Frontal cortex (tissue), 4 donors: ENCODE measurements around the gene SPOPL. TPM values are rescaled to one million over a fixed set of nuclear protein-coding genes. Genes with fewer than 3 reads are reported as not detected.
A peak's percentile ranks its signal among the peaks of the same experiment; 100 is the strongest.
"Not testable (repeated sequence)": the region's sequence is repeated elsewhere in the genome, so short reads cannot be mapped to it uniquely, and the experiment has no call there.

Experiments
- DNase-seq, 2 donors: peaks; one replicate each; pipeline ENCODE4 v3.0.0; 2012; ENCODE audit warnings: low spot score in 2 of 2
- FAIRE-seq: peaks from 2 replicates; lab custom pipeline; 2012; peaks lifted over from hg19 to GRCh38; lab: Jason Lieb, UNC
- total RNA-seq: library from RNA; depleted of rRNA; stranded (reverse); fragments of >200 nt; gene quantifications from one replicate; pipeline ENCODE4 v1.2.3, GENCODE V29; 2014
- donor health status: control.
- donor health status: control.
- donor health status: control.

The SPOPL gene
- 24.1 TPM for total RNA-seq

DNA sequence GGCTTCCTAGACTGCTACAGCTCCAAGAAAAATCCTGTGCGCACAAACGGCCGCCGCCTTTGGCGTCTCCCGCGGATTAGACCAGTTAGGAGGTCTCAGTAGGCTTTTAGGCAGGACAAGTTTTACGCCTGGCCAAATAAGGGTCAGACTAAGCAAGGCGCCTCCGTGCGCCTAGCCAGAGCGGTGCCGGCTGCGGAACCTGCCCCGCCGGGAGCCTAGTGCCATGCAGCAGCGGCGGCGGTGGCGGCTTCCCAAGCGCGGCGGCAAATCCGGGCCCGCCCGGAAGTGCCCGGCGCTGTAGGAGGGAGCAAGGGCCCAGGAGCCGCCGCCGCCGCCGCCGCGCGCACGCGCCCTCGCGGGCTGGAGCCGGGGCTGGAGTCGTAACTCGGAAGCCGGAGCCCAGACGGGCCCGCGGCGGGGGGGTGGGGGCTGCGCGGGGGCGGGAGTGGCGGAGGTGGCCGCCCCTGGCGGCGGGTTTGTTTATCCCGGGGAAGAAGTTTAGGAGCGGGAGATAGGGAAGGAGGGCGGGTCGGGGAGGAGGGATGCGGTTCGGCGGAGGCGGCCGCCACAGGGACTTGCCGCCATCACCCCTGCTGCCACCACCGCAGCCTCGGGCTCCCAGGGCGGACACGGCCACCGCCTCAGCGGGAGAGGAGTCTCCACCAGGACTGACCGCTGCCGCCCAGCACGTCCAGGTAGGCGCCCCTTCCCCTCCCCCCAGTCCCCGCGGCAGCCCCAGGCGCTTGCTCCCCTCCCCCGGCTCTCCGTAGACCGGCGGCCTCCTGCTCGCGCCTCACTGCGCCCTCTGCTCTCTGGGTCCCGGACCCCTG is at the start of gene SPOPL:
SPOPL (plus strand) TSS at position 346 of the 830 bp plus-strand sequence. CDS start 48,447 bp downstream, outside the sequence.
- DNase-seq (peak; percentile 89 to 93), FAIRE-seq (no peak)

GRCh38 chr2:138452324-138452723 is 49.2 kb upstream of the SPOPL start:
- DNase-seq: no peak
- no peak for FAIRE-seq

DNA sequence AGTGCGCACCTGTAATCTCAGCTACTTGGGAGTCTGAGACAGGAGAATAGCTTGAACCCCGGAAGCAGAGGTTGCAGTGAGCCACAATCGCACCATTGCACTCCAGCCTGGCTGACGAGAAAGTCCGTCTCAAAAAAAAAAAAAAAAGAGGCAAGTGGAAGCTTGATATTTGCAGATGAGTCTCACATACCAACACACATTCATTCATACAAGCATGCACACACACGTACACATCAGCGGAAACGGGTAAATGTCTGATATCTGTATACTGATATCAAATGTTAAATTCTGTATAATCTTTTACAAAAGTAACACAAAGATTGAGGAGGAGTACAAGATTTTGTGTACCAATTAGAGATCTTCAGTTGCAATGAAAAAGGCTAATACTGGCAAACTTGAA is 47.8 kb upstream of the SPOPL start:
- DNase-seq (no peak), FAIRE-seq (no peak)

DNA sequence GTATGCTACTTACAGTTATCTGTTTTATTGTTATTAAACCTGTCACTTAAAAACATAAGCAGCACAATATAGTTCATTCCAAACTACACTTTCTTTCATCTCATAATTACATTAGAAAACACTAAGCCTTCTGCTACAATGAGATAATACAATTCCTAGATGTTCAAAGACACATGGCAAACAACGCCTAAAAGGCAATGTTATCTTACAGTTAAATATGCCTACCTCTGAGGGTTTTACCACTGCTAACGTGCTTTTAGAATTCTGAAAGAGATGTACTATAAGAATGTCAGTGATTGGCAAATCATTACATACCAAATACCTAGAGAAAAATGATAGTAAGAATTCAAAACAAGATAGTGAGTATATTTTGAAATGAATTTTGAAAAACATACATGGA is 46.8 kb upstream of the SPOPL start:
- DNase-seq (no peak), FAIRE-seq (no peak)

DNA sequence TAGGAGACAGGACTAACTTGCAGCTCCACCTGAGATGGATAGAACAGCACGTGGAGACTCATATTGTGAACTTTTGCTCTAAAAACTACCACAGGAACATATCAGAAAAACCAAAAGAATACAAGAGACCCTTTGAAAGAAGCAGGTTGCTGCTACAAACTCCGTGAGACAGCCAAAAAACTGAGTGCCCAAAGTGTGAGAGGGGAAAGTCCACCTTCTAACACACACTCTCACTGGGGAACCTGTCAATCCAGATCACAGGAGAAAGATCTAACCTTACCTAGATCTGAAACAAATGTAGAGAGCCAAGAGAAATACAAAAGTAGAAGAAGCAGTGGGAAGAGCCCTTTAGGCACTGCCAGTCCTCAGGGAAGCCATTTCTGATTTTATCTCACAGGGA is 46.3 kb upstream of the SPOPL start:
- FAIRE-seq: no peak
- no peak for DNase-seq

- FAIRE-seq (no peak), DNase-seq (no peak)
Measured at GRCh38 chr2:138455691-138456090, 45.9 kb upstream of the SPOPL start.

DNA sequence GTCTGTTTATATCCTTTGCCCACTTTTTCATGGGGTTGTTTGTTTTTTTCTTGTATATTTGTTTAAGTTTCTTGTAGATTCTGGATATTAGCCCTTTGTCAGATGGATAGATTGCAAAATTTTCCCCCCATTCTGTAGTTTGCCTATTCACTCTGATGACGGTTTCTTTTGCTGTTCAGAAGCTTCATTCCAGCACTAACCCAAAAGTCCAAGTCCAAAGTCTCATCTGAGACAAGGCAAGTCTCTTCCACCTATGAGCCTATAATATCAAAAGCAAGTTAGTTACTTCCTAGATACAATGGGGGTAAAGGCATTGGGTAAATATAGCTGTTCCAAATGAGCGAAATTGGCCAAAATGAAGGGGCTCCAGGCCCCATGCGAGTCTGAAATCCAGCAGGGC is 38.9 kb upstream of the SPOPL start:
- not testable (repeated sequence) for DNase-seq, FAIRE-seq

DNA sequence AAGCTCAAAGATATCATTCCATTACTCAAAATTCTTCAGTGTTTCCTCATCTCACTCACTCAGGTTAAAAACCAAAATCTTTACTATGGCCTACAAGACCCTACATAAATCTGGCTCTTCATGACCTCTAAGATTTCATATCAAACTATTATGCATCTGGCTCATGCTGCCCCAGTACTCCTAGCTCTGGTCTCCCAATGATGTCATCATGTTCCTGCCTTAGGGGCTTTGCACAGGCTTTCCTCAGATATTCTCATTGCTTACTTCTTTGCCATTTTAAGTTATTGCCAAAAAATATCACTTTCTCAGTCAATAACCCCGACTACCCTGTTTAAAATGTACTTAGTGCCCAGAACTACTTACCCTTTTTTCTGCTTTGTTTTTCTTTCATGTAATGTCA is 33.0 kb upstream of the SPOPL start:
- DNase-seq (no peak), FAIRE-seq (no peak)

DNA sequence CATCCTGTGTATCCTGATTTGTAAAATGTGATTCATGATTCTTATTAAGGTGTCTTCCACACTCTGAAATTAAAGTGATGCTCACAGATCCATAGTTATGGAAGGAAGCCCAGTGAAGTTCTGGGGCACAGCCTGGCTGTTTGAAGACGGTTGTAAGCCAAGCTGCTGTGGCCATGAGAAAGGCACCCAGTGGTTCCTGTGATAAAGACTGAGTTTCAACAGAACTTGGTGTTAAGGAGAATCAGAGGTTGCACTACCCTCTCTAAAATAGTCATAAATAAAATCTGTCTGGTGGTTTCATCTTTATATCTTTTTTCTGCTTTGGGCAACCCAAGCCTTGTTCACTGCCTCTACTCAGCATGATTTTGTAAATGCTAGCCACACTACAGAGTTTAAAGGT is 32.2 kb upstream of the SPOPL start:
- DNase-seq: no peak
- FAIRE-seq: no peak

GRCh38 chr2:138470941-138471340 is 30.6 kb upstream of the SPOPL start:
- FAIRE-seq (no peak), DNase-seq (no peak)

DNA sequence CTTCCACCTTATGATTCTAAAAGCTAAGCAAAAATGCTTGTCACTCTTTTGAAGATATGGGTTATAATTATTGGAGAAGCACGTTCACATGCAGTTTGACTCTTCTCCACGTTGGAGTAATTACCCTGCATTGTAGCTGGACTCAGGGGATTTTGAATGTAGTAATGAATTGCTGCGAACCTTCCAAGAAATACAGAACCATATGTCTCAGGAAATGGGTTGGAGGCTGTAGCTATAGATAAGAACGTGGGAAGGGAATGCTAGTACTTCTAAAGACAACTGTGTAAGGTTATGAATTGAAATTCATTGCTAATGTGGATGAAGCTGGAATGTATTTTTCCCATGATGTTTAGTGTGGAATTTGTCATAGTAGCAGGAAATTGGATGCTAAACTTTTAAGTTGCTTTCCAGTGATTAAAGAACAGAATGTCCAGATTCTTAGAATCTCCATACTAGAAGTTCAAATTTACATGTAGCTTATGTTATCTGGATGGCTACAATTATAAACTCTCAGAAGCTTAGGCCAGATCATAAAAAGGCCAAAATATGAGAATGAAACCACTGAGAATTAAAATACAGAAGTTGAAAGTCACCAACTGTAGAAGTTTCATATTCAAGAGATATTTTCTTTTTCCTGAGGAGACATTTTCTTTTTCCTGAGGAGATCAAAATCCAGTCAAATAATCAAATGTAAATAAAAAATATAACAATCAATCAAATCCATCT is 27.3 kb upstream of the SPOPL start:
- DNase-seq (no peak), FAIRE-seq (no peak)

DNA sequence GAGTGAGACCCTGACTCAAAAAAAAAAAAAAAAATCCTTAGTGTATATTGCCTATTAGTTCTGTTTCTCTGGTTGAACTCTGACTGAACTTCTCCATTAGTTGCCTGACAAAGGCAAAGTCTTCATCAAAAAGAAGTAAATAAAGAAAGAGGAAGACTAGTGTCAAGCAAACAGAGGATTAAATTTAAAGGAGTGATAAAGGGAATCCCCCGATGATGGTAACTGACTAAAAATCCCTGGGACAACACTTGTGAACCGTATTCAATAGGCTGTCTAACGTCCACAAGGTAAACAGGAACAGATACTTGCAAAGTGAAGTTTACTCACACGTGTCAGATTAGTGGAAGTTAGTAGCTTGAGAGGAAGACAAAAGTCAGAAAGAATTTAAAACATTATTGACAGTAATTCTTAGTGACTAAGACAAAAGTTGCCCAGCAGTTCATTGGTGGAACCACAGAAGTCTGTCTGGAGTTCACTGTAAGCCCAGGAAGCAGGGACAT is 26.2 kb upstream of the SPOPL start:
- FAIRE-seq (no peak), DNase-seq (no peak)

DNA sequence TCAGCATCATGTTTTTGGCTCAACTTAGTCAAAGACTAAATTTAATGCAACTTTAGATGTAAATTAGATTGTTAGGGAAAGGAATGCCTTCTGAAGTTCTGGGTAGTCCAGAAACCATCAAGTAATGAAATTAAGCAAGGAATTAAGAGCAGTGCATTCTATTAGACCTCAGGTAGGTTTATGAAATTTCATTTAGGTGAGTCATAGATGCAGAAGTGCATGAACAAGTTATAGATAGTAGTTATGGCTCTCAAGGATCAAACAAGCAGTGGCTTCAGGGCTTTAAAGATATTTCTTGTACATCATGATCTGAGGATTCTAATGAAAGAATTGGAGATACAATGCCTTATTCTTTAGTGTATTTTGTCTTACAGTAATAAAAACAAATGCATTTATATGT is 25.4 kb upstream of the SPOPL start:
- DNase-seq: no peak
- no peak for FAIRE-seq

DNA sequence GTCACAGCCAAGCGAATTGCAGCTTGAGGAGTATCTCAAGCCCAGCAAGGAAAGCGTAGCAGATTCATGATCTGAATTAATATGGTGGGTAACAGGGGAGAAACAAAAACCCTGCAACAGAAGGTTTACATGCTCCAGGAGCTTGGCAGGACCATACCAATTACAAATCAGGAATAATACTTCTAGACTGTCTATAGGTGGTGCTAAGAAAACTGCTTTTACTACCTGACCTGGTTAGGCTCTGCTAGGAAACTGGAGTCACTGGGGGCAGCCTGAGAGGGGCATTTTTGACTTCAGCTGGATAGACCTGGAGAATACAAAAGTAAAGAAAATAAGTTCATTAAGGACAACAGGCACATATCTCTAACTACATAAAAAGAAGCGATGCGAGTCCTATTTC is 24.6 kb upstream of the SPOPL start:
- FAIRE-seq (no peak), DNase-seq (no peak)

DNA sequence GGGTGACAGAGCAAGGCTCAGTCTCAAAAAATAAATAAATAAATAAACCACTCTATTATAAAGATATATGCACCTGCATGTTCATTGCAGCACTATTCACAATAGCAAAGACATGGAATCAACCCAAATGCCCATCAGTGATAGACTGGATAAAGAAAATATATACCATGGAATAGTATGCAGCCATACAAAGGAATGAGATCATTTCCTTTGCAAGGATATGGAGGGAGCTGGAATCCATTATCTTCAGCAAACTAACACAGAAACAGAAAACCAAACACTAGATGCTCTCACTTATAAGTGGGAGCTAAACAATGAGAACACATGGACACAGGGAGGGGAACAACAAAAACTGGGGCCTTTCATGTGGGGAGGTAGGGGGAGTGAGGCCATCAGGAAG is 18.8 kb upstream of the SPOPL start:
- FAIRE-seq, DNase-seq: not testable (repeated sequence)

- FAIRE-seq (no peak), DNase-seq (no peak)
Measured at GRCh38 chr2:138485019-138485418, 16.6 kb upstream of the SPOPL start.

GRCh38 chr2:138486363-138487198 is 15.0 kb upstream of the SPOPL start:
- DNase-seq: no peak
- FAIRE-seq: no peak

GRCh38 chr2:138490673-138491494 is 10.7 kb upstream of the SPOPL start:
- no peak for DNase-seq
- FAIRE-seq: no peak

DNA sequence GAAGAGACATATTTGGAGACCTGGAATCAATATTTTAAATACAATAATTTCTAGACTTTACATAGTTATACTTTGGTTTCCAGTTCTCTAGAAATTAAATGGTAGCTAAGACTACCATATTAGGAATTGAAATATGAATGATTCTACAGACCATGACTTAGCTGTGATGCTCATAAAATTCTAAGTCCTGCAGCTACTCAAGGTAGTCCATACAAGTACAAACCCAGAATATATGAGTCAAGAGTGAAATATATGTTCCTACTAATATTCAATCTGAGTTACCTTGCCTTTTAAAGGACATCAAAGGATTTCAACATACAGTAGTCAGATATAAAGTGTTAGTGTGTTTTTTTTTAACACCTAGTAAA is 10.1 kb upstream of the SPOPL start:
- FAIRE-seq: no peak
- no peak for DNase-seq

DNA sequence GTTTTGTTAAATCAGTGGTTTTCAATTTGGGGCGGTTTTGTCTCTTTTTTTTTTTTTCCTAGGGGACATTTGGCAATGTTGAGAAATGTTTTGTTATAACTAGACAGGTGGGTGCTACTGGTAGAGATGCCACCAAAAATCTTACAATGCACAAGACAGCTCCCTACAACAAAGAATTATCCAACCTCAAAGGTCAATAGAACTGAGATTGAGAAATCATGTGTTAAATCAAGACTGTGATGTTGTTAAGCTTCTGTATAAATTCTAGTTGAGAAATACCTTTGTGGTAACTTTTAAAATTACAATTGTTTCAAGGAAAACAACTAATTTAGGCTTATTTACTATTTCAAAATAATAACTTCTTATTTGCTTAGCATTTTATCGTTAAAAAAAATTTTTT is 9.4 kb upstream of the SPOPL start:
- DNase-seq (no peak), FAIRE-seq (no peak)
